Testis (tissue), 2 donors: ENCODE data around the gene RERE.

Experiments
- POLR2A ChIP-seq: fragments of 450-650 bp; IDR thresholded peaks from one replicate; pipeline ENCODE4 v1.6.1; 2017; ENCODE audit warnings: antibody characterized with exemption, mild to moderate bottlenecking, moderate library complexity
- TF ChIP-seq, protein P1 (sequence below), 3 experiments: fragments of 450-650 bp in 2 of 3; fragments of 200-600 bp in 1 of 3; sonication (generic) in 1 of 3; IDR thresholded peaks; one replicate each; pipeline ENCODE4 v1.5.1; 2016 to 2019; ENCODE audit warnings: antibody characterized with exemption in 3 of 3, mild to moderate bottlenecking in 2 of 3, moderate library complexity in 1 of 3

DNA sequence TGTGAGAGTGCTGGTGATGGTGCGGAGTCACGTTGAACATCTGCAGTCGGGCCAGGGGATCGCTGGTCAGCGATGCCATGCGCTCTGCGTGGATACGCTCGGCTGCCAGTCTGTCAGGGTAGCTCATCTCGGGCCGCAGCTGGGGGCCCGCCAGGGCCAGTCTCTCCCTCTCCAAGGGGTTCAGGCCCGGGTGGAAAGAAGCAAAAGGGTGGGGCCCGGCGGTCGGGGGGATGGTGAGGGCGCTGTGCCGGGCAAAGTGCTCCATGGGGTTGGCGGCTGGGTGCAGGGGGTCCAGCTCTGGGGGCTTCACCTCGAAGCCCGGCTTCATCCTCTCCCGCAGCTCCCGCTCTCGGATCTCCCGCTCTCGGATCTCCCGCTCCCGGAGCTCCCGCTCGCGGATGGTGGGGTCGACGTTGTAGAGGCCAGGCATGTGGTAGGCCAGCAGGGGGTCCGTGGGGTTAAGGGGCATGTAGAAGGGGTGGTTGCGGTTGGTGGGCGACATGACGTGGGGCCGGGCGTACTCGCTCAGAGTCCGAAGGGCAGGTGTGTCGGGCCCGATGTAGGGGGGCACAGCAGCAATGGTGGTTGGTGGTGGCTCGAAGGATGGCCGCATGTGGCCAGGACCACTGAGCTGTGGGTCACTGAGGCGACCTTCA, 459.1 kb downstream of the RERE start:
- TF ChIP-seq, protein P1, sequence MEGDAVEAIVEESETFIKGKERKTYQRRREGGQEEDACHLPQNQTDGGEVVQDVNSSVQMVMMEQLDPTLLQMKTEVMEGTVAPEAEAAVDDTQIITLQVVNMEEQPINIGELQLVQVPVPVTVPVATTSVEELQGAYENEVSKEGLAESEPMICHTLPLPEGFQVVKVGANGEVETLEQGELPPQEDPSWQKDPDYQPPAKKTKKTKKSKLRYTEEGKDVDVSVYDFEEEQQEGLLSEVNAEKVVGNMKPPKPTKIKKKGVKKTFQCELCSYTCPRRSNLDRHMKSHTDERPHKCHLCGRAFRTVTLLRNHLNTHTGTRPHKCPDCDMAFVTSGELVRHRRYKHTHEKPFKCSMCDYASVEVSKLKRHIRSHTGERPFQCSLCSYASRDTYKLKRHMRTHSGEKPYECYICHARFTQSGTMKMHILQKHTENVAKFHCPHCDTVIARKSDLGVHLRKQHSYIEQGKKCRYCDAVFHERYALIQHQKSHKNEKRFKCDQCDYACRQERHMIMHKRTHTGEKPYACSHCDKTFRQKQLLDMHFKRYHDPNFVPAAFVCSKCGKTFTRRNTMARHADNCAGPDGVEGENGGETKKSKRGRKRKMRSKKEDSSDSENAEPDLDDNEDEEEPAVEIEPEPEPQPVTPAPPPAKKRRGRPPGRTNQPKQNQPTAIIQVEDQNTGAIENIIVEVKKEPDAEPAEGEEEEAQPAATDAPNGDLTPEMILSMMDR (IDR thresholded peaks at IDR 0.05): no peak
- no peak for TF ChIP-seq POLR2A
